Endodermal cell (in vitro differentiated cells): ENCODE results near the gene RND3. TPM values are rescaled to one million over a fixed set of nuclear protein-coding genes. Genes with fewer than 3 reads are reported as not detected.

Source experiments
- DNase-seq: peaks from one replicate; pipeline ENCODE4 v3.0.0-alpha.2; 2017
- H3K27ac ChIP-seq: 2 replicates; pipeline ENCODE4 v1.5.1; 2013; ENCODE audit warnings: mild to moderate bottlenecking, low read depth, low read length, moderate library complexity
- H3K27me3 ChIP-seq: 2 replicates; pipeline ENCODE4 v1.6.1; 2013; ENCODE audit warnings: mild to moderate bottlenecking, low read length, moderate library complexity; ENCODE audit not compliant: insufficient read depth, control insufficient read depth, poor library complexity, severe bottlenecking
- H3K36me3 ChIP-seq: 2 replicates; pipeline ENCODE4 v1.7.0; 2013; ENCODE audit warnings: mild to moderate bottlenecking, low read length, moderate library complexity; ENCODE audit not compliant: control insufficient read depth, insufficient read depth
- H3K4me1 ChIP-seq: one replicate; pipeline ENCODE4 v1.7.0; 2013; ENCODE audit warnings: low read length; ENCODE audit not compliant: control insufficient read depth, insufficient read depth
- H3K4me3 ChIP-seq: 2 replicates; pipeline ENCODE4 v1.5.1; 2013; ENCODE audit warnings: mild to moderate bottlenecking, low read length, moderate library complexity
- H3K9ac ChIP-seq: 2 replicates; pipeline ENCODE4 v1.6.1; 2013; ENCODE audit warnings: mild to moderate bottlenecking, low read length, moderate library complexity; ENCODE audit not compliant: poor library complexity, severe bottlenecking; ENCODE audit errors: extremely low read depth
- H3K9me3 ChIP-seq: 2 replicates; pipeline ENCODE4 v1.6.1; 2013; ENCODE audit warnings: mild to moderate bottlenecking, low read length, moderate library complexity; ENCODE audit not compliant: control insufficient read depth
- H3K27ac Mint-ChIP-seq: 2 replicates; pipeline ENCODE4 v1.8.0; 2020; ENCODE audit warnings: mixed read lengths
- H3K27me3 Mint-ChIP-seq: 2 replicates; pipeline ENCODE4 v1.8.0; 2021; ENCODE audit warnings: mild to moderate bottlenecking, mixed read lengths; ENCODE audit not compliant: insufficient read depth
- H3K36me3 Mint-ChIP-seq: 2 replicates; pipeline ENCODE4 v1.8.0; 2020; ENCODE audit warnings: low read depth, mixed read lengths
- H3K4me1 Mint-ChIP-seq: 2 replicates; pipeline ENCODE4 v1.8.0; 2020; ENCODE audit warnings: mixed read lengths
- H3K4me3 Mint-ChIP-seq: 2 replicates; pipeline ENCODE4 v1.8.0; 2020; ENCODE audit warnings: mild to moderate bottlenecking, moderate library complexity, mixed read lengths
- H3K9me3 Mint-ChIP-seq: 2 replicates; pipeline ENCODE4 v1.8.0; 2020; ENCODE audit warnings: mild to moderate bottlenecking, mixed read lengths
- WGBS, 2 experiments: methylation state at CpG; one replicate each; pipeline versions ENCODE4 v1.1.5 to v1.1.7; 2013; ENCODE audit warnings: missing lambda C conversion rate in 2 of 2, mixed read lengths in 1 of 2; ENCODE audit not compliant: insufficient coverage in 1 of 2, insufficient read length in 1 of 2; 5-methylcytosine and 5-hydroxymethylcytosine counted together
- total RNA-seq, 2 donors: library from RNA; stranded (reverse); fragmentation: NEBNext Ultra II Directional in 1 of 2; extraction: Animal tissue kit (Norgen Biotek cat#: 25700) in 1 of 2; gene quantifications; 2 replicates in 1 of 2; 3 replicates in 1 of 2; pipeline ENCODE4 v1.2.1, GENCODE V29; 2021
- TF ChIP-seq, protein P1 (sequence below): fragments of 200-600 bp; sonication (generic); conservative IDR thresholded peaks from 2 replicates; pipeline ENCODE4 v1.5.0; 2021; ENCODE audit warnings: antibody characterized with exemption, mild to moderate bottlenecking

The RND3 gene
- total RNA-seq, 2 donors from 2014 or later = 1.3 to 7.8 TPM

DNA sequence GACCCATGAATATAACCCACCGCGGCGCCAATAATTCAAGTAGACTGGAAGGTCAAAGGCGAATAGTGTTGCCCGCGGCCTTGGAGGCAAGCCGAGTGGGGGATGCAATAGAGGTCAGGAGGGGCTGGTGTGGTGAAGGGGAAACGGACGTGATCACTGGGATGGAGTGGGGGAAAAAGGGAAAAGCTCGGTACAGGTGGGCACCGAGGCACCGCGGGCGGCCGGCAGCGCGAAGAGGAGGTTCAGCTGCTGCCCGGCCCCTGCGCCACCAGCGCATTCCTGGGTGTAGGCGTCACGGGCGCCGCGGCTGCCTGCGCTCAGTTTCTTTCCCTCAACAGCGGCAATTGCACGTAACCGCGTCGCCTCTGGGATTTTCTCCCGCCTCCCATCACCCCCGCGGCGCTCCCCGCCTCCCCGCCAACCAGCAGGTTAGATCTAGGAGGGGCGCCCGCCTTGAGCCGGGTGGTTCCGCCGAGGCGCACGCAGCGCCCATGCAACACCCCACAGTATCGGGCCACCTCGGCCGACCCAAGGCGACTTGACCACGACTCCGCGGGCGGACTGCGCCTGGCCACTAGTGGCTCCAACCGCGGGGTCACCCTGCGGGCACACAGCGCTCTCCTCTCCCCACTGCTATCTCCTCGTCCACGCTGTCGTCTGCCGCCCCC is 1.5 kb downstream of the RND3 start:
- Histone ChIP-seq H3K9ac (peak overlapping the region; percentile 24), H3K27ac (peak overlapping the region; percentile 84), H3K27me3 (peaks cover 39% of the 10 kb centered on the region), H3K4me1 (peaks cover 3% of the 10 kb centered on the region), H3K36me3 (no peaks in the 10 kb centered on the region), H3K9me3 (no peaks in the 10 kb centered on the region), H3K4me3 (peak overlapping the region; percentile 80)
- H3K27ac Mint-ChIP-seq = peak overlapping the region; percentile 3
- peaks cover 19% of the 10 kb centered on the region for H3K4me1 Mint-ChIP-seq
- DNase-seq = peak; percentile 88
- H3K9me3 Mint-ChIP-seq = no peaks in the 10 kb centered on the region
- no peaks in the 10 kb centered on the region for H3K36me3 Mint-ChIP-seq
- WGBS, 2 experiments = 0% methylated on average over 8 to 62 of the region's 62 CpGs
- TF ChIP-seq, protein P1, sequence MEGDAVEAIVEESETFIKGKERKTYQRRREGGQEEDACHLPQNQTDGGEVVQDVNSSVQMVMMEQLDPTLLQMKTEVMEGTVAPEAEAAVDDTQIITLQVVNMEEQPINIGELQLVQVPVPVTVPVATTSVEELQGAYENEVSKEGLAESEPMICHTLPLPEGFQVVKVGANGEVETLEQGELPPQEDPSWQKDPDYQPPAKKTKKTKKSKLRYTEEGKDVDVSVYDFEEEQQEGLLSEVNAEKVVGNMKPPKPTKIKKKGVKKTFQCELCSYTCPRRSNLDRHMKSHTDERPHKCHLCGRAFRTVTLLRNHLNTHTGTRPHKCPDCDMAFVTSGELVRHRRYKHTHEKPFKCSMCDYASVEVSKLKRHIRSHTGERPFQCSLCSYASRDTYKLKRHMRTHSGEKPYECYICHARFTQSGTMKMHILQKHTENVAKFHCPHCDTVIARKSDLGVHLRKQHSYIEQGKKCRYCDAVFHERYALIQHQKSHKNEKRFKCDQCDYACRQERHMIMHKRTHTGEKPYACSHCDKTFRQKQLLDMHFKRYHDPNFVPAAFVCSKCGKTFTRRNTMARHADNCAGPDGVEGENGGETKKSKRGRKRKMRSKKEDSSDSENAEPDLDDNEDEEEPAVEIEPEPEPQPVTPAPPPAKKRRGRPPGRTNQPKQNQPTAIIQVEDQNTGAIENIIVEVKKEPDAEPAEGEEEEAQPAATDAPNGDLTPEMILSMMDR = no peak
- H3K27me3 Mint-ChIP-seq = peaks cover 44% of the 10 kb centered on the region
- H3K4me3 Mint-ChIP-seq = peak overlapping the region; percentile 71

DNA sequence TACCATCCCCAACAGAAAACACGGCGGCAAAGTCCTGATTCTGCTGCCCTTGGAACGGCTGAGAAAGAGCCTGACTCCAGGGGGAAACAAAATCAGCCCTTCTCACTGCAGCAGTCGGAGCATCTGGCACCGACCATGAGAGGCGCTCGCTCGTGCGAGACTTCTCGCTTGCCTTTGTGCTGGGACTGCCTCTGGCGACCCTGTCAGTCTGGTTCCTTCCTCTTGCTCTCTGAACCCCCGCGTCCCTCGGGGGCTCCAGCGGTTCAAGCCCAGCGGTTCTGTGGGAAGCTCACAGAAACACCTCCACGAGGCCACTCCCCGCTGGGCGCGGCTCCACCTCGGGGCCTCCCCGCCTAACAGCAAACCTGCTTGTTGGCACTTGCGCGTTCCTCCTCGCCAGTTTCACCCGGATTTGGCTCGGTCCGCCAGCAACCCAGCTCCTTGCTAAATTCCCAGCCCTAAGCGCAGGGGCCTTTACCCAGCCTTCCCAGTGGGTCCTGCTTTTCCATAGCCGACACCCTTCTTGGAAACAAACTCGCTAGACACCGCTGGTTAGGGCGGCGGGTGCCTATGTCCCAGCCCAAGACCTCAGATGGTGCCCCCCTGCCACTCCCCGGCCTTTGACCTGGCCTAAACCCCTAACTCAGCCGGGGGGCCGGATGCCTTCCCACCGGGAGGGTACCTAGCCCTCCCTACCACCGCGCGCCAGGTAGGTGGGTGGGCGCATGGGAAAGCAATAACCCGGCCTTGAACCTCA is 2.2 kb downstream of the RND3 start:
- H3K4me1 Mint-ChIP-seq = peaks cover 19% of the 10 kb centered on the region
- Histone ChIP-seq H3K27ac (peak overlapping the region; percentile 84), H3K4me3 (peak overlapping the region; percentile 80), H3K27me3 (peaks cover 36% of the 10 kb centered on the region), H3K9me3 (no peaks in the 10 kb centered on the region), H3K36me3 (no peaks in the 10 kb centered on the region), H3K9ac (peak overlapping the region; percentile 24), H3K4me1 (peaks cover 3% of the 10 kb centered on the region)
- peak overlapping the region; percentile 71 for H3K4me3 Mint-ChIP-seq
- H3K27ac Mint-ChIP-seq = peak overlapping the region; percentile 36
- TF ChIP-seq, protein P1 = peak; percentile 67
- 1 to 2% methylated on average over 19 to 43 of the region's 43 CpGs for WGBS, 2 experiments
- DNase-seq = peak; percentile 92
- no peaks in the 10 kb centered on the region for H3K9me3 Mint-ChIP-seq
- no peaks in the 10 kb centered on the region for H3K36me3 Mint-ChIP-seq
- peaks cover 43% of the 10 kb centered on the region for H3K27me3 Mint-ChIP-seq

DNA sequence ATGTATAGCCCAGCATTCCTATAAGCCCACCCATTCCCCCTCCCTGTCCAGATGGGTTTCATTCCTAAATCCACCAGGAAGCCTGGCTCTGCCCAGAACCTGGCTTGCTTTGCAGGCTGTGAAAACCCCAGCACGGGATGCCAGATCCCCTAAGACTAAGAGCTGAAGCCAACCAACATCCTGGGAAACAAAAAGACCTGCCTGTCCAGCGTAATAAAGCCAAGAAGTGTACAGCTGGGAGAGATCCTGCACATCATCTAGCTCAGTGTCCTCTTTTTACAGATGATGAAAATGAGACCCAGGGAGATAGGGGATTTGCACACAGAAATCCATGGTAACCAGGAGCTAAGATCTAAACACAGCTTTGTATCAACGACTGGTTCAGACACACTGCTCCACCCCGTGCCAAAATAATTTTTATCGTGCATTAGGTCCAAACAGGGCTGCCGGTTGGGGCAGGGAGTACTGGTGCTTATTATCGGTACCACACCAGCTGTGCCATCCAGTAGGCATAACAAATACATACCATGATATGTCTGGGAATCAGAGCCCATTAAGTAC is 2.9 kb downstream of the RND3 start:
- Histone ChIP-seq H3K27me3 (peaks cover 36% of the 10 kb centered on the region), H3K36me3 (no peaks in the 10 kb centered on the region), H3K9me3 (no peaks in the 10 kb centered on the region), H3K27ac (peak overlapping the region; percentile 84), H3K4me3 (peak overlapping the region; percentile 80), H3K9ac (no peak overlapping the region), H3K4me1 (peaks cover 3% of the 10 kb centered on the region)
- H3K27me3 Mint-ChIP-seq = peaks cover 38% of the 10 kb centered on the region
- H3K36me3 Mint-ChIP-seq = no peaks in the 10 kb centered on the region
- WGBS, 2 experiments = 75 to 82% methylated on average over 2 to 7 of the region's 7 CpGs
- TF ChIP-seq, protein P1 = no peak
- no peaks in the 10 kb centered on the region for H3K9me3 Mint-ChIP-seq
- DNase-seq = no peak
- no peak overlapping the region for H3K27ac Mint-ChIP-seq
- H3K4me3 Mint-ChIP-seq = peak overlapping the region; percentile 71
- peaks cover 19% of the 10 kb centered on the region for H3K4me1 Mint-ChIP-seq
